KOPT-K1 (cell line): ENCODE measurements around the gene ABTB1.

Experiments used
- H3K27ac ChIP-seq: fragments of 200-600 bp; sonication (generic); 2 replicates; pipeline ENCODE4 v1.5.1; 2016; ENCODE audit warnings: antibody characterized with exemption, mild to moderate bottlenecking, low read depth, low read length; ENCODE audit not compliant: poor library complexity, severe bottlenecking
- H3K36me3 ChIP-seq: fragments of 200-600 bp; sonication (generic); 2 replicates; pipeline ENCODE4 v1.5.1; 2017; ENCODE audit warnings: antibody characterized with exemption, mild to moderate bottlenecking, low read length, moderate library complexity; ENCODE audit not compliant: insufficient read depth
- H3K9me3 ChIP-seq: fragments of 200-600 bp; sonication (generic); 2 replicates; pipeline ENCODE4 v1.5.1; 2017; ENCODE audit warnings: antibody characterized with exemption, low read length, mild to moderate bottlenecking; ENCODE audit not compliant: insufficient read depth, poor library complexity, severe bottlenecking

Gene ABTB1

GRCh38 chr3:127710155-127710941 is 37.6 kb downstream of the ABTB1 start:
- no peak overlapping the region for H3K27ac ChIP-seq
- H3K9me3 ChIP-seq, result no peaks in the 10 kb centered on the region
- no peaks in the 10 kb centered on the region for H3K36me3 ChIP-seq

GRCh38 chr3:127711021-127711695 is 38.4 kb downstream of the ABTB1 start:
- H3K36me3 ChIP-seq, result no peaks in the 10 kb centered on the region
- H3K27ac ChIP-seq, result no peak overlapping the region
- no peaks in the 10 kb centered on the region for H3K9me3 ChIP-seq

- Histone ChIP-seq H3K36me3 (no peaks in the 10 kb centered on the region), H3K9me3 (no peaks in the 10 kb centered on the region), H3K27ac (no peak overlapping the region)
Observed at GRCh38 chr3:127711896-127712295, 39.1 kb downstream of the ABTB1 start.

- Histone ChIP-seq H3K9me3 (no peaks in the 10 kb centered on the region), H3K36me3 (no peaks in the 10 kb centered on the region), H3K27ac (no peak overlapping the region)
Observed at GRCh38 chr3:127712461-127712860, 39.7 kb downstream of the ABTB1 start.

GRCh38 chr3:127712881-127713771 is 40.4 kb downstream of the ABTB1 start:
- Histone ChIP-seq H3K36me3 (no peaks in the 10 kb centered on the region), H3K27ac (no peak overlapping the region), H3K9me3 (no peaks in the 10 kb centered on the region)

GRCh38 chr3:127714125-127714571 is 41.4 kb downstream of the ABTB1 start:
- Histone ChIP-seq H3K36me3 (no peaks in the 10 kb centered on the region), H3K27ac (no peak overlapping the region), H3K9me3 (no peaks in the 10 kb centered on the region)

- Histone ChIP-seq H3K27ac (no peak overlapping the region), H3K36me3 (no peaks in the 10 kb centered on the region)
Observed at GRCh38 chr3:127714866-127715265, 42.1 kb downstream of the ABTB1 start.

GRCh38 chr3:127715532-127715931 is 42.8 kb downstream of the ABTB1 start:
- no peaks in the 10 kb centered on the region for H3K9me3 ChIP-seq
- H3K36me3 ChIP-seq, result no peaks in the 10 kb centered on the region
- H3K27ac ChIP-seq, result no peak overlapping the region

More at GRCh38 chr3:127714866-127715265, 42.1 kb downstream of the ABTB1 start:
- H3K9me3 ChIP-seq, result no peaks in the 10 kb centered on the region

- Histone ChIP-seq H3K9me3 (no peaks in the 10 kb centered on the region), H3K36me3 (no peaks in the 10 kb centered on the region), H3K27ac (no peak overlapping the region)
Observed at GRCh38 chr3:127716384-127716783, 43.6 kb downstream of the ABTB1 start.

- Histone ChIP-seq H3K36me3 (no peaks in the 10 kb centered on the region), H3K9me3 (no peaks in the 10 kb centered on the region), H3K27ac (no peak overlapping the region)
Observed at GRCh38 chr3:127717357-127718244, 44.8 kb downstream of the ABTB1 start.

GRCh38 chr3:127718245-127718915 is 45.6 kb downstream of the ABTB1 start:
- Histone ChIP-seq H3K27ac (no peak overlapping the region), H3K36me3 (no peaks in the 10 kb centered on the region), H3K9me3 (no peaks in the 10 kb centered on the region)

GRCh38 chr3:127718916-127719290 is 46.2 kb downstream of the ABTB1 start:
- H3K9me3 ChIP-seq, result peaks cover 3% of the 10 kb centered on the region
- no peaks in the 10 kb centered on the region for H3K36me3 ChIP-seq
- no peak overlapping the region for H3K27ac ChIP-seq

GRCh38 chr3:127719369-127719768 is 46.6 kb downstream of the ABTB1 start:
- H3K27ac ChIP-seq, result no peak overlapping the region
- H3K9me3 ChIP-seq, result peaks cover 7% of the 10 kb centered on the region
- no peaks in the 10 kb centered on the region for H3K36me3 ChIP-seq
